ENCODE data around the gene GHRH.

Gene GHRH

DNA sequence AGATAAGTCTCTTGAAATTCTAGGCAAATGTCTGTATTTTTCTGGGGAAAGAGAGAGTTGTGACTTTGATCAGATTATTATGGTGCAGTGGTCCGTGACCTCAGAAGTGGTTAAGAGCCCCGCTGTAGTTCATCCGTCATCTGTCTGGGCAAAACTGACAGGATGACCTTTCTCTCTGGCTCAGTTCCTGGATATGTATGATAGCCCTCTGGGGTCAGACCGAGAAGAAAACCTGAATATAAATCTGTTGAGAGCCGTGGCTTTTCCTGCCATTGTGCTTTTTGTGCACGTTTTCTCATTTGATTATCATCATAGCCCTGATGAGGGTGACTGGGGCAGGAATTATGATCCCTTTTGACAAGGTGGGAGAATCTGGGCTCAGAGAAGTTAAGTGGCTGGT is 26.5 kb downstream of the GHRH start:
- no peak for DNase-seq

DNA sequence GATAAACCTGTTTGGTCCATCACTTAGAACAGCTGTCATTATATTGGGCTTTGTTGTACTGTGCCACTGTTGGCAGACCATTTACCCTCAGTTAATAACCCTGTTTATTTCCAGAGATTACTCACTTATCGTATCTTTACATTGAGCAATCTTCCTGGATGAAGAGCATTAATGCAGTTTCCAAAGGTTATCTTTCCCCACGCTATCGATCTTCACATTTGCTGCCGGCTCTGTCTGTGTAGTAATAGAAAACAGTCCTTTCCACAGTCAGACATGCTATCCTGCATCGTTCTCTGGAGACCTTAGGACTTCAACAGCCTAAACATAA is 27.4 kb downstream of the GHRH start:
- no peak for DNase-seq

DNA sequence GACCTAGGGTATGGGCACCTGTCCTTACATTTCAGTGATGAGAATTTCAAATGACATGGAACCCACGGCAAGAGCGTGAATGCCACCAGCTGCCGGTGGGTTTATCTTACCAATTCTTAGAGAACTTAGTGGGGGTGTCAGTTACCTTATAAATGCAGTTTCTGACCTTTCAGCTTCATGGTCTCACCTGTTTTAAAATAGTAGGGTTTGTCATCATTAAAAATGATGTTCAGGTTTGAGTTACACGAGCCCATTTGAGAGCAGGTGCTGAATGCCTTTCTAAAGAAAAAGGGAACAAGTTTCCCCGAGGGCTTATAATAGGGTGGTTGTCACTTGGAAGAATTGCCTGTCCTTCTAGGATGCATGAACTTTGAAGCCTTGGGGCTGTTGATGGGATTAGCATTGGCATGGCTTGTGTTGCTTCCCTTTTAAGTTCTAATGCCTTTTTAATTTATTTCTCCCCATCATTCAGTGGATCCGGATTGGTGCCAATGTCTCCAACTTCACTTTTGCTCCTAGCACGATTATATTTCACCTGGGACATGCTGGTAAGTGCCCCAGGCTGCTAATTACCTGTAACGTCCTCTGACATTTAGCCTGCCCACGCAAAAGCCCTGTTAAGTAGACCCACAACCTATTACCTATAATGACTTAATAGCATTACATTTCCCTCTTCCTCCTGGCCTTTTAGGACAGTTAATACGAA is 27.9 kb downstream of the GHRH start:
- no peak for DNase-seq

DNA sequence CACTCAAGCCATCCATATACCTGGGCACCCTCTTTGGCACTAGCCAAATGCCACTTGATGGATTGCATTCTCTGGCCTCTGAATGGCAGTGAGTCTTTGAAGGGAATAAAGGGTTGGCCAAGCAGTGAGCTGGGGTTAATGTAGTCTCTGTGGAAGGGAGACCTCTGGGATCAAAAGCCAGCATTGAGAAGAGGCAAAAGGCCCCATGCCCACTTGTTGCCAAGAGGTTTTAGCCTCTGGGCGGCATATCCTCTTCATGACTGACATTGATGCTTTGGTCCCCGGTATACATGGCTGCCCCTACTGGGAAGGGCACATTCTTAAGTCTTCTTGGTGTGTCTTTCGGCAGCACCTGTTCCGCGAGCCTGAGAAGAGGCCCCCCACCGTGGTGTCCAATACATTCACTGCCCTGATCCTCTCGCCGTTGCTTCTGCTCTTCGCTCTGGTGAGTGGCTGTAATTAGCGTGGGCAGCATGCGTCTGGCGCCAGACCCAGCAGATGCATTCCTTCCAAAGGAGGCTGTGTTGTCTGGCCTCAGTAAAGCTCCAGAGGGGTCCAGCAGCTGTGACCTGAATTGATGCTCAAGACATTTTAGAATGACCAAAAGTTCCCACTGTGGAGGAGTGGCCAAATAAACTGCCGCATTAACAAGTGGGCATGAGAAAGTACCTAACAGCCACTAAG is 29.5 kb downstream of the GHRH start:
- DNase-seq: peak; percentile 71

DNA sequence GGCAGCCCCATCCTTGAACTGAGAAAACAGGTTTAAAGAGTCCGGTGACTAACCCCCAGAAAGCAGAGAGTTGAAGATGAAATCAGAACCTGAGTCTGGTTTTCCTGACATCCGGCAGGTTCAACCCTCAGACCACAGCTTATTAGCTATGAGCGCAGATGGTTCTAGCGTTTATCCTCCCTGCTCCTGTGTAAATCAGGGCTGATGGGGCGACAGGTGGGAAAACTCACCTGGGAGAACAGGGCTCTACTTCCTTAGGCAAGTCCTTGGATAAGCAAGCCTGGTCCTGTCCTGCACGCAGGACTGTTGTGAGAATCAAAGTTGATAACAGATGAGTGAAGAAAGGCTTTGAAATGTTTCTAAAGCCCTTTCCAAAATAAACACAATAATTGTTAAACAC is 31.4 kb downstream of the GHRH start:
- no peak for DNase-seq

DNA sequence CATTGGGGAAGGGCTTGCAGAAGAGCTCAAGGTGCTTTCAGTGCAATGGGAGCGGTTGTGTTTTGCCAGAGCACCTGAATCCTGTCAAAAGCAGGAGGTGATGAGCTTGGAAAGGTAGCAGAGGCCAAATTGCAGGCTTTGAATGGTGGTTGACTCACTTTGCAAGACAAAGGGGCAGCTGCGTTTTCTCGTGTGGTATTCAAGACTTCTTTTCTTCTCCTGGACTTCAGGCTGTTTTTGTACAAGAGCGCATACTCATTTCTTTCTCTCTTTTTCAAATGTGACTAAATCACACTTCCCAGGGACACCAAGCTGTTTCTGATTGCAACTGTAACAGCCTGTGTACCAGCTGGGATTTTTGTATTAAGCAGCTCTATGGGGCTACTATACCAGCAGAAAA is 32.3 kb downstream of the GHRH start:
- no peak for DNase-seq

DNA sequence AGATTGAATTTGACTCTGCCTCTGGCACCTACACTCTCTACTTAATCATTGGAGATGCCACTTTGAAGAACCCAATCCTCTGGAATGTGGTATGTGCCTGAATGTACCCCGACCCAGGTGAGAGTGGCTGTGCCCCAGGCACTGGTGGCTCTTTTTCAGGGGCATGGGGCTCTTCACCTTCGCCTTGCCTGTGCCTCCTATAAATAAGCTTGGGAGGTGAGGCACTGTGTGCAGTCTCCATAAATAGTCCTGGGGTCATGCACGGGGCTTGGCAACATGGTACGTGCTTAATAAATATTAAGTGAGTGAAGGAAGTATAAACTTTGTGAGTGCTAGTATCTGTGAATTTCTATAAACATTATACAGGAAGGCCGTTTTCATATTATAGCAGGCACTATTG is 33.0 kb downstream of the GHRH start:
- no peak for DNase-seq

DNA sequence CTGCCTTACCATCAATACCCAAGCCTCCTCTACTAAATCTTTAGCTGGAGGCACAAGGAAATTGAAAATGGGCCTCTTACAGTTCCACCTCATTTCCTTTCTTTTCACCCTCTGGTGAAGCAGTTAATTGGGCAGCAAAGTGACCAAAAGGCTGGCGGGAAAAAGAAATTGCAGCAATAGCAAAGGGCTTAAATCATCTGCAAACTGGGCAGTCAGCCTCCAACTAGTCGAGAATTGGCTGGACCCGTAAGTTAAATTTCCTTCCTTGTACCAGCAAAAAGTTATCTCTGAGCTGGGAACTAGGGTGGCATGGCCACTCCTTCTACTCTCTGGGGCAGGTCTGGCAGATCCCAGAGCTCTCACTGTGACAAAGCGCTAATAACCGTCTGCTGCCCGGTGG is 33.5 kb downstream of the GHRH start:
- DNase-seq: no peak

DNA sequence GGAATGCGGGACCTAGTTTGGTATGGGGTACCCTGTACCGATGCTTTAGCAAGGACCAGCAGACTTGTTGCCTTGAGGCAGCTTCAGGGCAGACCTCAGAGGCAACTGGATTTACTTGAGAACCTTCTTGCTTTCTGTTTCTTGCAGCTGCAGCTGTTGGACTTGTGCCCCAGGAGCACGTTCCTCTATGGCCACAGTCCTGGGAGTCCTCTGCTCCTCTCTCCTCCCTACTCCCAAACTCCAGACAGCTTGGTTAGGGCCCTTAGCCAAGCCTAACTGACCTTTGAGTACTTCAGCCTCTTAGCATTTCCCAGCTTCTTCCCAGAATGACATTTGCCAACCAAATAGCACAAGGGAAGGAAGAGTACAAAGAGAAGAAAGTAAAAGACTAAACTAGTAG is 34.7 kb downstream of the GHRH start:
- peak; percentile 62 for DNase-seq

DNA sequence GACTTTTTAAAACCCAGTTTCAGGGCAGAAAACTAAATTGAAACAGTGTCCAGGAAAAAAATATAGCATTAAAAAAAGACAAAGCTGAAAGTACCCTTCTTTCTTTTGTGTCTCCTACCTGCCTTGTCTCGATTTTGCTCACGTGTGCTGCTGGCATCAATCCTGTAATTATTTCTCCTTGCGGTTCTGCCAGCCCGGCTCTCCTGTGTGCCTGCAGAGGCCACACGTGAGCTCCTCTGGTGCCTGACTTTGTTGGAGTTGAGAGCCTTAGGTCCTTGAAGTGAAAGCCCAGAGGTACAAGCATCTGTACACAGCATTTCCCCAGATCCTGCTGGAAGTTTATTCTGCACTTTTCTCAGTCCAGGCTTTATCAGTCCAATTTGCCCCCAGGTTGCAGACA is 36.5 kb downstream of the GHRH start:
- DNase-seq: no peak

DNA sequence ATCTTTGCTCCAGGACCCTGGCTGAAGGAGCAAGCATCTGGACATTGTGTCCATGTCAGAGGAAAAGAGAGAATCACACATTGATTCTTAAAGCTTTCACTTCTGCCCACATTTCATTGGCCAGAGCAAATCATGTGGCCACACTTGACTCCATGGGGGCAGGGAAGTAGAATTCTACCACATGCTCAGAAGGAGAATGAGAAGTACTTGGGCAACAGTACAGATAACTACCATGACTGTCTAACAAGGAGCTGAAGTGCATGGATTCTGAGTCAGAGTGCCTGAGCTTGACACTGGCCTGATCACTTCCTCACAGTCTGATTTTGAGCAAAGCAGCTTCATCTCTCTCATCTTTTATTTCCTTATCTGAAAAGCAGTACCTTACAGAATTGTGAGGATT is 38.6 kb downstream of the GHRH start:
- no peak for DNase-seq

DNA sequence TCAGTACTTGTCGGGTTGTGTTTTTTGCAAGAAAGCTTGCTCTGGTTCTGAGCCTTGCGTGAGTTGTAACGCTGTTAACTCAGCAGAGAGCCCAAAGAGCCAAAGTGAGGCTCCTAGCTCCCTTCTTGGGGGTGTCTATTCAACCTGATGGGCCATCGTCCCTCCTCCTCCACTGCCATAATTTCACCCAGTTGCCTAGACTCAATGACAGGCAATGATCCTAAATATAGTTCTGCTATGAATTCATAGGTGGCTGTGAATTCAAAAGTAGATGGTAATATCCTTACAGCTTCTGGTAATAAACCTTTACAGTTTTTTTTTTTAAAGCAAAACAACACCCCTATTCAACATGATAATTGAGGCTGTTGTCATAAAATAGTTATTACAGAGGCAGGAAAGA is 39.5 kb downstream of the GHRH start:
- DNase-seq: no peak

DNA sequence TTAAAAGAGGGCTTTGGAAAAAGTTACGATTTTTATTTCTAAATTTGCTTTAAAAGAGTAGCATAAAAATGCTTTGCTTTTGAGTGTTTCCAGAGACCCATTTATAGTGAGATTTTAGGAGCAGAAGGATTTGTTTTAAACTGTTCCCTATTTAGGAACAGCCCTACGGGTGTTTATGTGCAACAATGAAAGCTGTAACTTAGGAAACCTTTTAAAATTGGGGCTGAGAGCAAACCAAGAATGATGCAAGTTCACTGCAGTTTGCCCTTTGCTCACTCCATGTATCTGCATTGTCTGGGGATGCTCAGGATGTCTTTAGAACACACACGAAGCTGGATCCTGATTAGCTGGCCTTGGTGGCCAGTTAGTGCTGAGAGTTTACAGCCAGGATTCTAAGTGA is 40.9 kb downstream of the GHRH start:
- DNase-seq: no peak

DNA sequence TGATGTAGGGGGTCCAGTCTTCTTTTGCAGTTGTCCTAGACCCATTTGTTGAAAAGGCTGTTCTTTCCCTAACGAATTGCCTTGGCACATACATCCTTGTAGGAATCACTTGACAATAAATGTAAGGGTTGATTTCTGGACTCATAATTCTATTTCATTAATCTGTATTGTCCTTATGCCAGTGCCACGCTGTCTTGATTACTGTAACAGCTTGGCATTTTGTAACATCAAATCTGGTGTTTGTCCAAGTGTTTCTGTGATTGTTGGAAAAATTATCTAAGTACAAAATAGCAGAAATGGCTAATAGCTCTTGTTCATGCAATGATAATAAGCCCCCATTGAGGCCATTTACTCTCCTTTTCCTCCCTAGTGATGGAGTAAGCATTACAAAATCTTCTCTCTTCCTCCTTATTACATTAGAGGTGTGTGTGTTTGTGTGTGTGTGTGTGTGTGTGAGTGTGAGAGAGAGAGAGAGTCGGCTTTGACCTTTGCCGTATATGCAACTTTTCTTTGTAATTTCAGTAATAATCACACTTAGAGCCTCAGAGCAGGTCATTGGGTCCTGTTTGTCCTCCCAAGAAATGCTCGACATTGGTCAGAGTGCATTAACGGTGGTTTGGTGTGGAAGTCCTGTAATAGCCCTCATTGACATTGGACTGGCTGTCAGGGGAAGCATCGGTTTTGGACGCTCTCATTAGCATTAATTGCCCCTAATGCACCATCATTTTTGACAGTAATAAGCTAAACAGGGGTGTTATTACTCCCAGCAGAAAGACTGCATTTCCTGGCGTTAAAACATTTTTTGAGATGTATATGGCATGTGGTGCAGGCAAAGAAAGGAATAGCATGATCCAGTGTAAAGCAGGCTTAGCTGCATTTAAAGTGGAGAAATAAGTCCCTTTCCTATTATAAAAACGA is 41.6 kb downstream of the GHRH start:
- DNase-seq: no peak

DNA sequence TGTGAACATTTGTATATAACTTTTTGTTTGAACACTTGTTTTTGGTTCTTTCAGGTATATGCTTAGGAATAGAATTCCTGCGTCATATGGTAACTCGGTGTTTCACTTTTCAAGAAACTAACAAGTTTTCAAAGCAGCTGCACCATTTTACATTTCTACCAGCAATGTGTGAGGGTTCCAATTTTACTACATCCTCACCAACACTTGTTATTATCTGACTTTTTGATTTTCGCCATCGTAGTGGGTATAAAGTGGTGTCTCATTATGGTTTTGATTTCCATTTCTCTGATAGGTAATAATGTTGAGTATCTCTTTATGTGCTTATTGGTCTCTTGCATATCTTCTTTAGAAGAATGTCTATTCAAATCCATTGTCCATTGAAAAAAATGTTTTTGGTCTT is 42.6 kb downstream of the GHRH start:
- no peak for DNase-seq

DNA sequence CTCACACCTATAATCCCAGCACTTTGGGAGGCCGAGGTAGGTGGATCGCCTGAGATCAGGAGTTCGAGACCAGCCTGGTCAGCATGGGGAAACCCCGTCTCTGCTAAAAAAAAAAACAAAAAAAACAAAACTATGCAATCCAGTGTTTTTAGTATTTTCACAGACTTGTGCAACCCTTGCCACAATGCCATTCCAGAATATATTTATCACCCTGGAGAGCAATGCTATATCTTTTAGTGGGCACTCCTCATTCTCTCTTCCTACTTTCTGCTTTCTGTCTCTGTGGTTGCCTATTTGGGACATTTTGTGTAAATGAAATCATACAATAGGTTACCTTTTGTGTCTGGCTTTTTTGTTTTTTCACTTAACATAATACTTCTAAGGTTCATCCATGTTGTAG is 43.2 kb downstream of the GHRH start:
- no peak for DNase-seq

DNA sequence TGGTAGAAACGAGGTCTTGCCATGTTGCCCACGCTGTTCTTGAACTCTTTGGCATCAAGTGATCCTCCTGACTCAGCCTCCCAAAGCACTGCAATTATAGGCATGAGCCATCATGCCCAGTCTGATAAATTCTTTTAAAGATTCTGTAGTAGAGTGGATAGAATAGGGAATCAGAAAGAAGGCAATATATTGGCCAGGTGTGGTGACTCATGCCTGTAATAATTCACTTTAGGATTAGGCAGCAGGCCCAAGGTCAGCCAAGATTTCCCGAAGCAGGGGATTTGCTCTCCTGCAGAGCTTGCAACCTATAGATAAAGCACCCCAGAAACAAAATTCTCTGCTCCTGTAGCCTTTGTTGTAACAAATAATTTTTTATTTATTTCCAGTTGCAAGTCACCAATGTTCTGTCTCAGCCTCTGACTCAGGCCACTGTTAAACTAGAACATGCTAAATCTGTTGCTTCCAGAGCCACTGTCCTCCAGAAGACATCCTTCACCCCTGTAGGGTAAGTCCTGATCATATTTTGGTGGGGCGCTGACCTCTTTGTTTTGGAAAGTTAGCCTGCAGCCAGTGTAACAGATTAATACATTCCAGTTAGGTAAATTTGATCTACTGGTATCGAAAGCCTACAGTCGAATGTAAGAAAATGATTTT is 51.8 kb downstream of the GHRH start:
- DNase-seq: no peak

DNA sequence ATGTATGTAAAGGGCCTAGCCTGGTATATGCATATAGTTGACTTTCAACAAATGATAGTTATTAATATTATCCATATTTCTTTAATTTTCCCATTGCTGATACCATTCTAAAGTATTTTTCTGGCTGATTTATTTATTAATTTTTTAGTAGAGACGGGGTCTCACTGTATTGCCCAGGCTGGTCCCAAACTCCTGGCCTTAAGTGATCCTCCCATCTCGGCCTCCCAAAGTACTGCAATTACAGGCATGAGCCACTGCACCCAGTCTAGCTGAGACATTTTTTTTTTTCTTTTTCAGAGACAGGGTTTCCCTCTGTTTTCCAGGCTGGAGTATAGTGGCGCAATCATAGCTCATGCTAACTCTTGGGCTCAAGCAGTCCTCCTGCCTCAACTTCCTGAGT is 52.4 kb downstream of the GHRH start:
- no peak for DNase-seq

DNA sequence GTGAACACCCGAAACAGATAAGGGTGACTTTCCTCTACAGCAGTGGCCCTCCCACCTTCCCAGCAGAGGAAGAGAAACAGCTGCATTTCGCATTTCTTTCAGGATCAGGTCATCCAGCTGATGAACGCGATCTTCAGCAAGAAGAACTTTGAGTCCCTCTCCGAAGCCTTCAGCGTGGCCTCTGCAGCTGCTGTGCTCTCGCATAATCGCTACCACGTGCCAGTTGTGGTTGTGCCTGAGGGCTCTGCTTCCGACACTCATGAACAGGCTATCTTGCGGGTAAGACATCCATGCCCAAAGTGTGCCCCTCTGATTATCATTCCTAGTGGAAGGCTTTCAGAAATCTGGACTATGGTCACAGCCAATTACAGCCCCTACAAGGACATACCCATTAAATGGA is 54.4 kb downstream of the GHRH start:
- no peak for DNase-seq

DNA sequence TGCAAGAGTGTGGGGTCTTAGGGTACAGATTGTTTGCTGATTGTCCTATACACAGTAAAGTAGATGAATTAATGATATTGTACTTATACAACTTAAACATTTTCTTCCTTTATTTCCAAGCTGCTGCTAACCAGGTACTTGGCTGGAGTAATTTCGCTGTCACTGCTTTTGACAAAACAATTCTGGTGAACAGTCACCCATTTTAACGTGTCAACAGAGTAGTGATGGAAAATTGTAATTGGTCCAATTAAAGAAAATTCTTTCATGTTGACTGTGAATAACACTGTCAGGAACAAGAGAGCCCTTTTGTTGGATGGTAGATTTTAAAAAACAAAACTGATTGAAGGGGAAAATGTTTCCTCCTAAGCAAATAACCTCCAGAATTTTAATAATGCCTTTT is 55.8 kb downstream of the GHRH start:
- DNase-seq: no peak

DNA sequence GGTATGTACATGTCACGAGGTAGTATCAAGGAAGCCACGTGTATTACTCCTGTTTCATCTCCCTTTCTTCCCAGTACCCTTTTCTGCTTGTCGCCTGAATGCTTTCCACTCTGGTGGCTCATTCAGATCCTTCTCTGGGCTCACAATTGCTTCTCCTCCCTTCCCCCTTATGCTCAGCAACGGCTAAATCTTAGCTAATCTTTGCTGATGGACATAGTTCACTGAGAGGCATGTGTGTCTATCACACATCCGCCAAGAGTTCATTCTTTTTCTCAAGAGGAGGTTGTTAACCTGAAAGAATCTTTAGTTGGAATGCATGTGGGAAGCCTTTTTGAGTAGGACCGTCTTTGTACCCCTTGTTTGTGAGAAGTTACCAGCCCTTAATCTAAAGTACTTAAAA is 56.5 kb downstream of the GHRH start:
- no peak for DNase-seq

DNA sequence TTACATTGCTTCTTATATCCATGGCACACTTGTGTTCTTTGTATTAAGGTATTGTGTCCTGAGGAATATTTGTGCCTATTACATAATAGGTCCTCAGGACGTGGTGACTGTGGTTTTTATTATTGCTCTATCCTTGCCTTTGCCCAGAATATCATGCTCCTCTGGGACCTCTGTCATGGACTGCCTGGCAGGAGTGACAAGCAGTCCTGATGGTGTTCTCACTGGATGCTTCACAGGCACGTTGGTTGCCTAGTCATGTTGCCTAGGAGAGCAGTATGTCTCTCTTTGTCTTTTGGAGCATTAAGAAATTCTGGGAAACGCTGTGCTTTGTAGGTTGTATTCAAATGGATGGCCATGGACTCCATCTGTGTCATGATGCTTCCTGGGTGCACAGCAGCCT is 57.6 kb downstream of the GHRH start:
- DNase-seq: no peak

DNA sequence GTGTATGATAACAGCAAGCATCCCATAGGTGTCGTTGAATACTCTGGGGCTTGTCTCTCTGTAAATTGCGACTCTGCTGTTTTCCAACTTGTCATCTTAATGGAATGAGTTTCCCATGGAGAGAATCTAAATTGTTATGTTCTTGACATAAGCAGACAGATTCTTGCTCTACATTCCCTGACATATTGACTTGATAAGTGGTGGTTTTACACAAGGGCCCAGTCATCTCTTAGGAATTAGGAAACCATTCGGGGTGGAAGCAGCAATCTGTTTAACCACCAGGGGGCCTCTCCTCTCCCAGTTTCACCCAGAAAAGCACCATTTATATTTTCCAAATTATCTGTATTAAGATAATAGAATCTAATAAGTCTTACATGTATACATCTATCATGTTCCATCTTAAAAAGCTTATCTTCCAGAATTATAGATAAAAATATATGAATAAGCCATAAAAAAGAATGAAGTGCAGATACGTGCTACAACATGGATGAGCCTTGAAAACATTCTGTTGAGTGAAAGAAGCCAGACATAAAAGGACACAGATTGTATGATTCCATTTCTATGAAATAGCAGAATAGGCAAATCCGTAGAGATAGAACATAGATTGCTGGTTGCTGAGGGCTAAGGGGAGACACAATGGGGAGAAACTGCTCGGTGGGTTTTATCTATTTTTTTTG is 59.2 kb downstream of the GHRH start:
- no peak for DNase-seq

Measured in femur (tissue), 1 donor.